PC-3 (cell line): Measurements from ENCODE around the gene CDH12. TPM values are rescaled to one million over a fixed set of nuclear protein-coding genes. Genes with fewer than 3 reads are reported as not detected.

Source experiments
- ATAC-seq: fragments of 200-7000 bp; cut with Tn5 transposase; 2 replicates; pipeline ENCODE4 v1.9.1; 2020; ENCODE audit warnings: mild to moderate bottlenecking, moderate library complexity
- BruUV-seq: library from RNA; stranded (reverse); fragments of 400-500 nt; replicated peaks from 2 replicates; lab custom pipeline; 2021; lab: Mats Ljungman, UMichigan
- CTCF ChIA-PET: fragments of 300-600 bp; sonication (Branson Sonifier 250); formaldehyde crosslinking; loops from one replicate; lab custom pipeline; 2022; ENCODE audit warnings: antibody characterized with exemption; lab: Charles Lee
- POLR2A ChIA-PET: fragments of 300-600 bp; sonication (Branson Sonifier 250); formaldehyde crosslinking; loops from one replicate; lab custom pipeline; 2022; ENCODE audit warnings: antibody characterized with exemption; ENCODE audit not compliant: unreplicated experiment; lab: Charles Lee
- DNase-seq: peaks from one replicate; pipeline ENCODE4 v3.0.0-alpha.2; 2015
- H2AFZ ChIP-seq: fragments of 300-600 bp; sonication (generic); 2 replicates; pipeline ENCODE4 v1.6.0; 2016; ENCODE audit warnings: antibody characterized with exemption, low read length
- H3F3A ChIP-seq: fragments of 300-600 bp; sonication (generic); one replicate; pipeline ENCODE4 v1.6.0; 2017; ENCODE audit warnings: antibody characterized with exemption, low read length, control low read depth, mild to moderate bottlenecking; ENCODE audit not compliant: unreplicated experiment
- H3K27ac ChIP-seq: fragments of 300-600 bp; sonication (generic); 2 replicates; pipeline ENCODE4 v1.5.1; 2016; ENCODE audit warnings: mild to moderate bottlenecking, low read length
- H3K27me3 ChIP-seq: fragments of 300-600 bp; sonication (generic); 2 replicates; pipeline ENCODE4 v1.6.1; 2016; ENCODE audit warnings: low read length, mixed read lengths
- H3K36me3 ChIP-seq: fragments of 300-600 bp; sonication (generic); 2 replicates; pipeline ENCODE4 v1.6.1; 2016; ENCODE audit warnings: low read depth, mixed run types, low read length, mixed read lengths
- H3K4me1 ChIP-seq: fragments of 300-600 bp; sonication (generic); 2 replicates; pipeline ENCODE4 v1.5.1; 2016; ENCODE audit warnings: low read length; ENCODE audit not compliant: insufficient read depth
- H3K4me2 ChIP-seq: fragments of 300-600 bp; sonication (generic); 2 replicates; pipeline ENCODE4 v1.6.0; 2016; ENCODE audit warnings: low read length
- H3K4me3 ChIP-seq: fragments of 300-600 bp; sonication (generic); 2 replicates; pipeline ENCODE4 v1.5.1; 2016; ENCODE audit warnings: mild to moderate bottlenecking, low read length, mixed read lengths
- H3K79me2 ChIP-seq: fragments of 300-600 bp; sonication (generic); 2 replicates; pipeline ENCODE4 v1.6.1; 2017; ENCODE audit warnings: low read length, mixed read lengths
- H3K9ac ChIP-seq: fragments of 300-600 bp; sonication (generic); 2 replicates; pipeline ENCODE4 v1.6.0; 2016; ENCODE audit warnings: mild to moderate bottlenecking, low read length
- H3K9me2 ChIP-seq: fragments of 300-600 bp; sonication (generic); replicated peaks from 2 replicates; pipeline ENCODE4 v1.6.1; 2016; ENCODE audit warnings: mixed run types, low read length, mixed read lengths
- H3K9me3 ChIP-seq: fragments of 300-600 bp; sonication (generic); 2 replicates; pipeline ENCODE4 v1.6.1; 2016; ENCODE audit warnings: low read length, mixed read lengths
- H4K20me1 ChIP-seq: fragments of 300-600 bp; sonication (generic); 2 replicates; pipeline ENCODE4 v1.6.1; 2016; ENCODE audit warnings: low read length, mixed read lengths
- CTCF ChIP-seq: fragments of 300-600 bp; sonication (generic); conservative IDR thresholded peaks from 2 replicates; pipeline ENCODE4 v1.5.1; 2017; ENCODE audit warnings: antibody characterized with exemption, low read depth, mild to moderate bottlenecking, low read length
- EZH2 ChIP-seq: fragments of 300-600 bp; sonication (generic); IDR thresholded peaks from one replicate; pipeline ENCODE4 v1.6.1; 2017; ENCODE audit warnings: antibody characterized with exemption, mild to moderate bottlenecking, low read length; ENCODE audit not compliant: unreplicated experiment
- EZH2phosphoT487 ChIP-seq: fragments of 300-600 bp; sonication (generic); IDR thresholded peaks from 2 replicates; pipeline ENCODE4 v1.6.1; 2018; ENCODE audit warnings: mild to moderate bottlenecking, antibody characterized with exemption, low read length, borderline replicate concordance
- intact Hi-C: fragments of 100-400 bp; cut with micrococcal nuclease; formaldehyde crosslinking; loops from 2 replicates; pipeline ENCODE4 v1.9.0; 2023
- total RNA-seq: library from RNA; depleted of rRNA; stranded (reverse); fragments of >200 nt; gene quantifications from 2 replicates; pipeline ENCODE4 v1.2.3, GENCODE V29; 2014

The CDH12 gene
- total RNA-seq, 1 experiment from 2014 or later = 0.44 TPM

GRCh38 chr5:22488427-22488826 lies 364.7 kb downstream of the CDH12 start:
- Histone ChIP-seq H4K20me1 (no peaks in the 10 kb centered on the region), H3K27me3 (no peaks in the 10 kb centered on the region), H3K4me1 (no peaks in the 10 kb centered on the region), H3K79me2 (no peaks in the 10 kb centered on the region), H3K4me2 (no peak overlapping the region), H3K9me3 (no peaks in the 10 kb centered on the region), H3K36me3 (no peaks in the 10 kb centered on the region), H3F3A (no peaks in the 10 kb centered on the region), H2AFZ (no peak overlapping the region), H3K9ac (no peak overlapping the region), H3K27ac (no peak overlapping the region), H3K9me2 (no peaks in the 10 kb centered on the region), H3K4me3 (no peak overlapping the region)
- DNase-seq (no peak), ATAC-seq (no peak)
- POLR2A ChIA-PET = no interaction called here
- no TSS peak for BruUV-seq
- intact Hi-C loops = no loop called here
- CTCF ChIA-PET = no interaction called here
- no peak for TF ChIP-seq EZH2phosphoT487
- no peak for TF ChIP-seq CTCF
- no peak for TF ChIP-seq EZH2

GRCh38 chr5:22480305-22480704 lies 372.8 kb downstream of the CDH12 start:
- no peaks in the 10 kb centered on the region for H3K9me3 ChIP-seq
- no peaks in the 10 kb centered on the region for H3K9me2 ChIP-seq
- no peak overlapping the region for H2AFZ ChIP-seq
- no peak overlapping the region for H3K4me2 ChIP-seq
- no peaks in the 10 kb centered on the region for H4K20me1 ChIP-seq
- H3K27me3 ChIP-seq = no peaks in the 10 kb centered on the region
- H3K27ac ChIP-seq = no peak overlapping the region
- TF ChIP-seq EZH2 (no peak), CTCF (no peak), EZH2phosphoT487 (no peak)
- intact Hi-C loops = no loop called here
- H3K9ac ChIP-seq = no peak overlapping the region
- ATAC-seq (no peak), DNase-seq (no peak)
- POLR2A ChIA-PET = no interaction called here
- CTCF ChIA-PET = no interaction called here
- H3K4me3 ChIP-seq = no peak overlapping the region
- no peaks in the 10 kb centered on the region for H3F3A ChIP-seq
- H3K4me1 ChIP-seq = no peaks in the 10 kb centered on the region
- no TSS peak for BruUV-seq
- H3K36me3 ChIP-seq = no peaks in the 10 kb centered on the region
- H3K79me2 ChIP-seq = no peaks in the 10 kb centered on the region

- no peaks in the 10 kb centered on the region for H3K79me2 ChIP-seq
- no peaks in the 10 kb centered on the region for H4K20me1 ChIP-seq
- no peaks in the 10 kb centered on the region for H3F3A ChIP-seq
- ChIA-PET CTCF (no interaction called here), POLR2A (no interaction called here)
- no peak overlapping the region for H3K9ac ChIP-seq
- intact Hi-C loops = no loop called here
- peaks cover 19% of the 10 kb centered on the region for H3K4me1 ChIP-seq
- no peaks in the 10 kb centered on the region for H3K27me3 ChIP-seq
- no peak overlapping the region for H3K27ac ChIP-seq
- no peak for ATAC-seq
- H3K9me2 ChIP-seq = 0 out of 2 replicates have a peak, but pooled peaks cover 2% of the 10 kb centered on the region
- H3K4me3 ChIP-seq = no peak overlapping the region
- no peaks in the 10 kb centered on the region for H3K36me3 ChIP-seq
- no TSS peak for BruUV-seq
- no peak for DNase-seq
- no peaks in the 10 kb centered on the region for H3K9me3 ChIP-seq
- TF ChIP-seq EZH2phosphoT487 (no peak), CTCF (no peak), EZH2 (no peak)
- H3K4me2 ChIP-seq = no peak overlapping the region
- no peak overlapping the region for H2AFZ ChIP-seq
These were observed 379.3 kb downstream of the CDH12 start for GRCh38 chr5:22473886-22474285.
